Measurements from ENCODE around the gene CDH5.

DNA sequence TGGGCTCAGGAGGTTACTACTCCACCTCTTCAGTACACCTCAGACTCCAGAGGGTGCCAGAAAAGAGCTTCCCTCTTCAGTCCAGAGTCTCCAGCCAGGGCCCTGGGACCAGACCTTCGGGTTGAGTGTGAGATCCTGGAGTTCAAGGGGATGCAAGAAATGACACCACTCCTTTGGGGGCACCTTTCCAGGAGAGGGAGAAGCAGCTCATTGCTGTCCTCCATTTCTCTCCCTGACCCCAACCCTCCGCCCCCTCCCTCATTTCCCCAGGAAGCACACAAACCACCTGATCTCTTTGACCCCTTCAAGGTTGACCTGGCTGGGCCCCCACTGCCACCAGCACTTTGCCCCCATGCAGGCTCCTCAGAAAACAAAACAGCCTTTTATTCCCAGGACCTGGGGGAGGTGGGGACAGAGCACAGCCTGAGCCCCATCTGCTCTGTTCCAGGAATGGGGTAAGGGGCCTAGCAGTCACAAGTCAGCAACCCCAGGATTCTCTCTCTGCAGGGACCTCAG, 21.4 kb downstream of the CDH5 start:
- TF ChIP-seq MYC (IDR thresholded peaks at IDR 0.05; ENCODE audit: low read depth, low read length) (no peak), POLR2A (IDR thresholded peaks at IDR 0.05; ENCODE audit: extremely low read depth, insufficient read length) (no peak)
- TF ChIP-seq, protein P1, sequence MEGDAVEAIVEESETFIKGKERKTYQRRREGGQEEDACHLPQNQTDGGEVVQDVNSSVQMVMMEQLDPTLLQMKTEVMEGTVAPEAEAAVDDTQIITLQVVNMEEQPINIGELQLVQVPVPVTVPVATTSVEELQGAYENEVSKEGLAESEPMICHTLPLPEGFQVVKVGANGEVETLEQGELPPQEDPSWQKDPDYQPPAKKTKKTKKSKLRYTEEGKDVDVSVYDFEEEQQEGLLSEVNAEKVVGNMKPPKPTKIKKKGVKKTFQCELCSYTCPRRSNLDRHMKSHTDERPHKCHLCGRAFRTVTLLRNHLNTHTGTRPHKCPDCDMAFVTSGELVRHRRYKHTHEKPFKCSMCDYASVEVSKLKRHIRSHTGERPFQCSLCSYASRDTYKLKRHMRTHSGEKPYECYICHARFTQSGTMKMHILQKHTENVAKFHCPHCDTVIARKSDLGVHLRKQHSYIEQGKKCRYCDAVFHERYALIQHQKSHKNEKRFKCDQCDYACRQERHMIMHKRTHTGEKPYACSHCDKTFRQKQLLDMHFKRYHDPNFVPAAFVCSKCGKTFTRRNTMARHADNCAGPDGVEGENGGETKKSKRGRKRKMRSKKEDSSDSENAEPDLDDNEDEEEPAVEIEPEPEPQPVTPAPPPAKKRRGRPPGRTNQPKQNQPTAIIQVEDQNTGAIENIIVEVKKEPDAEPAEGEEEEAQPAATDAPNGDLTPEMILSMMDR (IDR thresholded peaks at IDR 0.05; ENCODE audit: low read depth, low read length), result no peak
